HEK293T (cell line): ENCODE results near the gene CPB2.

Experiments used
- ARNT ChIP-seq: fragments of 450-650 bp; IDR thresholded peaks from 2 replicates; pipeline ENCODE4 v1.6.1; 2017; ENCODE audit warnings: mild to moderate bottlenecking
- BHLHE40 ChIP-seq: fragments of 450-650 bp; IDR thresholded peaks from 2 replicates; pipeline ENCODE4 v1.6.1; 2016; ENCODE audit warnings: mild to moderate bottlenecking, moderate library complexity, borderline replicate concordance
- FOXM1 ChIP-seq: fragments of 450-650 bp; IDR thresholded peaks from 2 replicates; pipeline ENCODE4 v1.6.1; 2017; ENCODE audit warnings: mild to moderate bottlenecking, borderline replicate concordance
- L3MBTL2 ChIP-seq: fragments of 450-650 bp; conservative IDR thresholded peaks from 2 replicates; pipeline ENCODE4 v1.6.1; 2016; ENCODE audit warnings: mild to moderate bottlenecking
- NFRKB ChIP-seq: fragments of 450-650 bp; IDR thresholded peaks from 2 replicates; pipeline ENCODE4 v1.6.1; 2016; ENCODE audit warnings: mild to moderate bottlenecking, moderate library complexity
- SP1 ChIP-seq: fragments of 450-650 bp; IDR thresholded peaks from 2 replicates; pipeline ENCODE4 v1.6.1; 2017

GRCh38 chr13:46063292-46063691, 41.5 kb downstream of the CPB2 start:
- TF ChIP-seq BHLHE40 (no peak), NFRKB (no peak), L3MBTL2 (no peak), ARNT (no peak), FOXM1 (no peak), SP1 (no peak)
